Neural cell (in vitro differentiated cells): ENCODE data around the gene SLC41A3. TPM values are rescaled to one million over a fixed set of nuclear protein-coding genes. Genes with fewer than 3 reads are reported as not detected.

Source experiments
- H2AFZ ChIP-seq: fragments of 200-600, 300-800 bp; sonication (generic), shearing (Covaris generic); 2 replicates; pipeline ENCODE4 v1.6.0; 2014; ENCODE audit warnings: low read depth, mild to moderate bottlenecking, antibody characterized with exemption, low read length, moderate library complexity
- H3F3A ChIP-seq: fragments of 200-600 bp; shearing (Covaris generic); 2 replicates; pipeline ENCODE4 v1.6.1; 2016; ENCODE audit warnings: mild to moderate bottlenecking, moderate library complexity, mixed read lengths, antibody characterized with exemption, low read length; ENCODE audit not compliant: insufficient read depth, poor library complexity, severe bottlenecking
- H3K27ac ChIP-seq: fragments of 200-600, 300-800 bp; sonication (generic), shearing (Covaris generic); 2 replicates; pipeline ENCODE4 v1.5.1; 2014; ENCODE audit warnings: mild to moderate bottlenecking, low read length, moderate library complexity
- H3K27me3 ChIP-seq: fragments of 300-800, 200-600 bp; sonication (generic), shearing (Covaris generic); 2 replicates; pipeline ENCODE4 v1.6.0; 2014; ENCODE audit warnings: mild to moderate bottlenecking, low read depth, low read length, moderate library complexity; ENCODE audit not compliant: insufficient read depth
- H3K36me3 ChIP-seq: fragments of 300-800, 200-600 bp; sonication (generic), shearing (Covaris generic); 2 replicates; pipeline ENCODE4 v1.5.1; 2014; ENCODE audit warnings: mild to moderate bottlenecking, antibody characterized with exemption, low read length, moderate library complexity; ENCODE audit not compliant: insufficient read depth
- H3K4me2 ChIP-seq: fragments of 300-800, 200-600 bp; sonication (generic), shearing (Covaris generic); 2 replicates; pipeline ENCODE4 v1.6.0; 2014; ENCODE audit warnings: mild to moderate bottlenecking, low read length
- H3K4me3 ChIP-seq: fragments of 300-800, 200-600 bp; sonication (generic), shearing (Covaris generic); 2 replicates; pipeline ENCODE4 v1.5.1; 2014; ENCODE audit warnings: mild to moderate bottlenecking, low read length, moderate library complexity
- H3K79me2 ChIP-seq: fragments of 200-600 bp; shearing (Covaris generic); replicated peaks from 2 replicates; pipeline ENCODE4 v1.6.0; 2014; ENCODE audit warnings: mild to moderate bottlenecking, low read length, moderate library complexity; ENCODE audit not compliant: insufficient read depth
- H3K9ac ChIP-seq: fragments of 300-800, 200-600 bp; sonication (generic), shearing (Covaris generic); 2 replicates; pipeline ENCODE4 v1.6.1; 2016; ENCODE audit warnings: mild to moderate bottlenecking, low read length, mixed read lengths
- H3K9me2 ChIP-seq: fragments of 200-600 bp; shearing (Covaris generic); 2 replicates; pipeline ENCODE4 v1.6.1; 2016; ENCODE audit warnings: mild to moderate bottlenecking, low read length, mixed read lengths; ENCODE audit not compliant: insufficient read depth
- H3K9me3 ChIP-seq: fragments of 200-600, 300-800 bp; sonication (generic), shearing (Covaris generic); 2 replicates; pipeline ENCODE4 v1.6.1; 2016; ENCODE audit warnings: mild to moderate bottlenecking, mixed run types, low read length, moderate library complexity, mixed read lengths
- H4K20me1 ChIP-seq: fragments of 200-600 bp; shearing (Covaris generic); 2 replicates; pipeline ENCODE4 v1.6.1; 2016; ENCODE audit warnings: mild to moderate bottlenecking, mixed run types; ENCODE audit not compliant: insufficient read depth
- CTCF ChIP-seq: fragments of 450-650 bp; IDR thresholded peaks from 2 replicates; pipeline ENCODE4 v1.5.1; 2014; ENCODE audit warnings: antibody characterized with exemption, mild to moderate bottlenecking, moderate library complexity; ENCODE audit not compliant: poor library complexity, severe bottlenecking
- EP300 ChIP-seq: fragments of 450-650 bp; conservative IDR thresholded peaks from 2 replicates; pipeline ENCODE4 v1.6.1; 2014; ENCODE audit warnings: antibody characterized with exemption, mild to moderate bottlenecking, moderate library complexity; ENCODE audit not compliant: poor library complexity, severe bottlenecking
- EZH2 ChIP-seq: fragments of 200-600, 300-800 bp; shearing (Covaris generic), sonication (generic); IDR thresholded peaks from 2 replicates; pipeline ENCODE4 v1.6.1; 2014; ENCODE audit warnings: antibody characterized with exemption, low read length, borderline replicate concordance, mild to moderate bottlenecking; ENCODE audit not compliant: insufficient read depth, poor library complexity, severe bottlenecking
- MXI1 ChIP-seq: fragments of 450-650 bp; conservative IDR thresholded peaks from 2 replicates; pipeline ENCODE4 v1.6.1; 2014; ENCODE audit warnings: antibody characterized with exemption, mild to moderate bottlenecking; ENCODE audit not compliant: poor library complexity, severe bottlenecking
- POLR2AphosphoS5 ChIP-seq: IDR thresholded peaks from 2 replicates; pipeline ENCODE4 v1.6.1; 2012
- RAD21 ChIP-seq: fragments of 450-650 bp; conservative IDR thresholded peaks from 2 replicates; pipeline ENCODE4 v1.6.1; 2014; ENCODE audit warnings: antibody characterized with exemption, mild to moderate bottlenecking, moderate library complexity
- REST ChIP-seq: IDR thresholded peaks from 2 replicates; pipeline ENCODE4 v1.6.1; 2012; ENCODE audit warnings: borderline replicate concordance
- SMC3 ChIP-seq: fragments of 450-650 bp; conservative IDR thresholded peaks from 2 replicates; pipeline ENCODE4 v1.6.1; 2014; ENCODE audit warnings: antibody characterized with exemption, mild to moderate bottlenecking, moderate library complexity; ENCODE audit not compliant: poor library complexity
- TAF1 ChIP-seq: IDR thresholded peaks from 2 replicates; pipeline ENCODE4 v1.6.1; 2012; ENCODE audit warnings: low read depth
- polyA plus RNA-seq: library from polyadenylated mRNA; depleted of rRNA; stranded (reverse); fragments of >200 nt; gene quantifications from 2 replicates; pipeline ENCODE4 v1.2.3, GENCODE V29; 2014

SLC41A3 gene
- polyA plus RNA-seq, 1 donor from 2014 or later: 80.0 TPM

- TF ChIP-seq REST: no peak
Observed at GRCh38 chr3:126116526-126116925, 32.6 kb upstream of the SLC41A3 start (continued).

GRCh38 chr3:126114443-126115386 is 30.8 kb upstream of the SLC41A3 start:
- Histone ChIP-seq H3K9me3 (no peaks in the 10 kb centered on the region), H3K27ac (no peak overlapping the region), H2AFZ (no peak overlapping the region), H3K4me2 (no peak overlapping the region), H3K36me3 (no peaks in the 10 kb centered on the region), H3F3A (no peaks in the 10 kb centered on the region), H4K20me1 (no peaks in the 10 kb centered on the region), H3K9ac (no peak overlapping the region), H3K9me2 (no peaks in the 10 kb centered on the region), H3K27me3 (no peaks in the 10 kb centered on the region), H3K79me2 (no peaks in the 10 kb centered on the region), H3K4me3 (no peak overlapping the region)
- TF ChIP-seq CTCF (no peak), POLR2AphosphoS5 (no peak), MXI1 (no peak), EP300 (no peak), EZH2 (no peak), TAF1 (no peak), REST (no peak), SMC3 (no peak), RAD21 (no peak)
